HG02870 (cell line): ENCODE results near the gene CFL2.

ENCODE experiments used
- ATAC-seq: cut with Tn5 transposase; IDR thresholded peaks from one replicate; pipeline ENCODE4 v1.9.1; 2021; ENCODE audit warnings: mild to moderate bottlenecking, moderate library complexity; ENCODE audit not compliant: unreplicated experiment

Gene CFL2

GRCh38 chr14:34676516-34677211 is 37.7 kb downstream of the CFL2 start:
- ATAC-seq, result no peak

- no peak for ATAC-seq
Observed at GRCh38 chr14:34673702-34674101, 40.7 kb downstream of the CFL2 start.

- no peak for ATAC-seq
Observed at GRCh38 chr14:34671716-34672115, 42.7 kb downstream of the CFL2 start.

- no peak for ATAC-seq
Observed at GRCh38 chr14:34668111-34668510, 46.3 kb downstream of the CFL2 start.

GRCh38 chr14:34667007-34667406 is 47.4 kb downstream of the CFL2 start:
- ATAC-seq, result no peak

- ATAC-seq, result no peak
Observed at GRCh38 chr14:34665785-34666435, 48.5 kb downstream of the CFL2 start.

GRCh38 chr14:34662561-34663088 is 51.8 kb downstream of the CFL2 start:
- no peak for ATAC-seq

- ATAC-seq, result no peak
Observed at GRCh38 chr14:34660796-34661195, 53.6 kb downstream of the CFL2 start.
